Stimulated activated CD4-positive, alpha-beta T cell treated with anti-CD3 and anti-CD28 coated beads, Interleukin-1b, Interleukin-23, amount 100 ng/mL, for 48 hours (primary cell): Measurements from ENCODE around the gene ZNF454.

Experiments
- DNase-seq: peaks from one replicate; pipeline ENCODE4 v3.0.0-alpha.2; 2020

Gene ZNF454

GRCh38 chr5:178993955-178994579 is 53.1 kb downstream of the ZNF454 start:
- DNase-seq = no peak

GRCh38 chr5:178994580-178995340 is 53.8 kb downstream of the ZNF454 start, which contains the start of gene GRM6:
Gene GRM6, minus strand, starts transcription at chr5:178995320. Its CDS starts 376 bp downstream, at chr5:178994944.
- no peak for DNase-seq

- no peak for DNase-seq
These were observed 54.3 kb downstream of the ZNF454 start for GRCh38 chr5:178995341-178995690.

- DNase-seq = no peak
These were observed 55.2 kb downstream of the ZNF454 start for GRCh38 chr5:178996156-178996555.

GRCh38 chr5:178997191-178997590 is 56.2 kb downstream of the ZNF454 start:
- no peak for DNase-seq

- DNase-seq = no peak
These were observed 57.4 kb downstream of the ZNF454 start for GRCh38 chr5:178998441-178998840.

GRCh38 chr5:179006564-179006963 is 65.6 kb downstream of the ZNF454 start:
- no peak for DNase-seq

- DNase-seq = no peak
These were observed 67.7 kb downstream of the ZNF454 start for GRCh38 chr5:179008667-179009066.
